ENCODE results near the gene FADS2.

Gene FADS2

DNA sequence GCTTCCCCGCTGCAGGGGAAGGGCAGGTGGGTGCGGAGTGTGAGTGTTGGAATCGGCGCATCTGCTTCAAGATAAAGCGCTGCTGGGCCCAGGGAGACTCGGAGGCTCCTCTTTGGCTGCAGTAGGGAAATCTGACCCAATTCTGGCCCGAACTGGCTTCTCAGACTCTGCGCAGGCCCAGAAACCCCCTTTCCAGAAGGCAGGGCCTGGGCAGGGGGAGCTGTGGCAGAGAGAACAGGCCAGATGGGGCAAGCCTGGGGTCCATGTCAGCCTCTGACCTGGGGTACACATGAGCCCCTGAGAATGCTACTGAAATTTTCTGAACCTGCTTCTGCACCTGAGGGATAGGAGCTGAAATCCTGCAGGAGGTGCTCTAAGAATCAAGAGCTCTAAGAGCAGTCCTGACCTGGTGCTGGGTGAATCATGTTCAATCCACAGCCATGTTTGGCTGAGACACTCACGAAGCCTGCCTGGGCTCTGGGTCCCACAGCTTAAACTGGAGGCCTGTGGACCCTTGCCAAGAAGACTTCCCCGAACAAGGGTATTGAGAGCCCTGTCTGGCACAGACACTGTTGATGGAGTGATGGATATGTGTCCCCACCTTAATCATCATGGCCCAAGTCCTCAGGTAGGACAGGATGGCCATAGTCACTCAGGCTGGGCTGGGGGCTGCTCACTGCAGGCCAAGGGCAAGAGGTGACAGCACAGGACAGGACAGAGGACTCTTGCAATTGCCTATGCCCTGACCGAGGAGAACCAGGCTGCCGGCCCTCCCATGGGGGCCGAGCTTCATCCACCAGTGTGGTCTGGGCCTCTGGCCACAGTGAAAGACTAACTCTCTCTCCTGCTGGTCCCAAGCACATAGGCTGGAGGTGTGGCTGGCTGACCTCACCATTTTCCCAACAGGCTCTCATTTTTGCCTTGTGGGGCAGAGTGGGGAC, 82.4 kb downstream of the FADS2 start:
- Mint-ChIP-seq H3K4me1 (peaks cover 47% of the 10 kb centered on the region), H3K4me3 (no peak overlapping the region), H3K27ac (no peak overlapping the region), H3K27me3 (ENCODE audit: low read depth, poor library complexity) (peaks cover 19% of the 10 kb centered on the region), H3K36me3 (ENCODE audit: low read depth) (no peaks in the 10 kb centered on the region), H3K9me3 (no peaks in the 10 kb centered on the region)
- TF ChIP-seq, protein P1, sequence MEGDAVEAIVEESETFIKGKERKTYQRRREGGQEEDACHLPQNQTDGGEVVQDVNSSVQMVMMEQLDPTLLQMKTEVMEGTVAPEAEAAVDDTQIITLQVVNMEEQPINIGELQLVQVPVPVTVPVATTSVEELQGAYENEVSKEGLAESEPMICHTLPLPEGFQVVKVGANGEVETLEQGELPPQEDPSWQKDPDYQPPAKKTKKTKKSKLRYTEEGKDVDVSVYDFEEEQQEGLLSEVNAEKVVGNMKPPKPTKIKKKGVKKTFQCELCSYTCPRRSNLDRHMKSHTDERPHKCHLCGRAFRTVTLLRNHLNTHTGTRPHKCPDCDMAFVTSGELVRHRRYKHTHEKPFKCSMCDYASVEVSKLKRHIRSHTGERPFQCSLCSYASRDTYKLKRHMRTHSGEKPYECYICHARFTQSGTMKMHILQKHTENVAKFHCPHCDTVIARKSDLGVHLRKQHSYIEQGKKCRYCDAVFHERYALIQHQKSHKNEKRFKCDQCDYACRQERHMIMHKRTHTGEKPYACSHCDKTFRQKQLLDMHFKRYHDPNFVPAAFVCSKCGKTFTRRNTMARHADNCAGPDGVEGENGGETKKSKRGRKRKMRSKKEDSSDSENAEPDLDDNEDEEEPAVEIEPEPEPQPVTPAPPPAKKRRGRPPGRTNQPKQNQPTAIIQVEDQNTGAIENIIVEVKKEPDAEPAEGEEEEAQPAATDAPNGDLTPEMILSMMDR (IDR thresholded peaks at IDR 0.05): no peak
- DNase-seq: no peak

DNA sequence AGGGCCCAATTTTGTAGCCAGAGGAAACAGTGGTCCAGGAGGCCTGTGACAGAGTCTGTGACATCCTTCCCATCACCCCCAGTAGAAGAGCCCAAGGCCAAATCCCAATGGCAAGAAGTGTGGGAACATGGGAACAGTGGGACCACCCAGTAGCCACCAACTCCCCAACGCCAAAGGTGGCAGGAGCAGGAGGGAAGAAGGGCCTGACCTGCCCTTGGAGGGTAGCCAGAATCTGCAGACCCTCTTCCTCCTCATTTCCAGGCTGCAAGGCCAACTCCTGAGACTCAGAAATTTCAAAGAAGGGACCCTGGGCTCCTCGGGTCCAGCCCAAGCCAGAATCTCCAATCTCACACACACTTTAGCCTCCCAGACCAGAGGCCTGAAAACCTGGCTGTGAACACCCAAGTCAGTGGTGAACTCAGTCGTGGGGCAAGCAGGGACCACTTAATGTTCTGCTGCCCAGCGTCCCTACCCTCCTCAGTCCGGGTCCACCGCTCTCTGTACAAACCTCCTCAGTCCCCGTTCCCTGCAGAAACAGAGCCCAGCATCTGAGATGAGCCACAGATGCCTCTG, 83.1 kb downstream of the FADS2 start:
- Mint-ChIP-seq H3K27me3 (ENCODE audit: low read depth, poor library complexity) (peaks cover 26% of the 10 kb centered on the region), H3K27ac (no peak overlapping the region), H3K9me3 (no peaks in the 10 kb centered on the region), H3K36me3 (ENCODE audit: low read depth) (no peaks in the 10 kb centered on the region), H3K4me1 (peaks cover 46% of the 10 kb centered on the region), H3K4me3 (no peak overlapping the region)
- TF ChIP-seq, protein P1 (IDR thresholded peaks at IDR 0.05): no peak
- no peak for DNase-seq

DNA sequence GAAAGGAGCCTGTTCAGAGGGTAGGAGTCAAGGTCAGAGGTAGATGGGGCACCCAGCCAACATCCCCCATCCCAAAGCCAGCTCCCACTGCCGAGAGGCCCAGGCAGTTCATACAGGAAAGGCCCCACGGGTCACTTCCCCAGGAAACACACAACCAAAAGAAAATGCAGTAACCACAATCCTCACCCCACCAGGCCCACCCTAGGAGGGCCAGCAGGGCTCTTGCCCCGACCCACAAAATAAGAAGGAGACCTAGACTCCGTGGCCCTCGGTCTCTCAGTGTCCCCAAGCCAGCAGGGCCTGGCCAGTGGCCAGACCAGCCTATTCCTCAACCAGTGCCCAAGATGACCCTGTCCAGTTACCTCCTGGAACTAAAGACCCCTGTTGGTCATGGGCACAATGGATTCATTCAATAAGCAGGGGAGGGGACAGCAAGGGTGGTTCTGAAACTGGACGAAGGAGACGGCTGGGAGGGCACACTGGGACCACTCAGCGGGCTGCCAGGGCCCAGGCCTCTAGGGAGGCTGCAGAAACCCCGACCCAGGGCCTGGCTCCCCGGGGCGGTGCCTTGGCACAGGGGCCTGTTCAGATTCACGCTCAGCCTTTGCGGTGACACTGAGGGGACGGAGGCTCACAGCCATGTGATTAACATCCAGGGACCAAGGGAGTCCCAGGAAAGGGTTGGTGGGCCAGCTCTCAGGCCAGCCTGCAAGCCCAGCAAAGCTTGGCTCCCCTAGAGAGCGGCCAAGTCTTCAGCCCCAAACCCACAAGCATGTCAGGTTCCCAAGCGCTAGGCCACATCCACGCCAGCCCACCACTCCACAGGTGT, 83.8 kb downstream of the FADS2 start:
- TF ChIP-seq, protein P1 (IDR thresholded peaks at IDR 0.05): no peak
- Mint-ChIP-seq H3K27me3 (ENCODE audit: low read depth, poor library complexity) (peaks cover 33% of the 10 kb centered on the region), H3K27ac (peak overlapping the region; percentile 37), H3K4me3 (no peak overlapping the region), H3K9me3 (no peaks in the 10 kb centered on the region), H3K36me3 (ENCODE audit: low read depth) (no peaks in the 10 kb centered on the region), H3K4me1 (peaks cover 52% of the 10 kb centered on the region)
- no peak for DNase-seq

DNA sequence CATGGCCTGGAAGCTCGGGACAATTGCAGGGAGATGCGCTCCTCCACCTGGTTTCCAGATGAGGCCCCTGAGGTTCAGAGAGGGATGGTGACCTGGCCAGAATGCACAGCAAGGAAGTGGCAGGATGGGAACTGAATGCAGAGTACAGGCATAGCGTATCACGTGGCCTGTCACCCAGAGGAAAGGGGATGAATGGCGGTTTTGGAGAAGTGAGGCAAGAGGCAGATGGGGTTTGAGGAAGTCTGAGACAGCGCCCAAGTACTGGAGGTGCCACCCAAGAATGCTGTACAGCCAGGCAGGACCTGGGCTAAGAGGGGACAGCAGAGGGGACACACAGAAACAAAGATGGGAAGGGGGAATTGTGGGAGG, 84.4 kb downstream of the FADS2 start:
- peaks cover 35% of the 10 kb centered on the region for H3K27me3 Mint-ChIP-seq (ENCODE audit: low read depth, poor library complexity)
- no peaks in the 10 kb centered on the region for H3K9me3 Mint-ChIP-seq
- no peaks in the 10 kb centered on the region for H3K36me3 Mint-ChIP-seq (ENCODE audit: low read depth)
- TF ChIP-seq, protein P1 (IDR thresholded peaks at IDR 0.05): no peak
- no peak overlapping the region for H3K4me3 Mint-ChIP-seq
- H3K4me1 Mint-ChIP-seq: peaks cover 50% of the 10 kb centered on the region
- DNase-seq: no peak
- H3K27ac Mint-ChIP-seq: no peak overlapping the region

DNA sequence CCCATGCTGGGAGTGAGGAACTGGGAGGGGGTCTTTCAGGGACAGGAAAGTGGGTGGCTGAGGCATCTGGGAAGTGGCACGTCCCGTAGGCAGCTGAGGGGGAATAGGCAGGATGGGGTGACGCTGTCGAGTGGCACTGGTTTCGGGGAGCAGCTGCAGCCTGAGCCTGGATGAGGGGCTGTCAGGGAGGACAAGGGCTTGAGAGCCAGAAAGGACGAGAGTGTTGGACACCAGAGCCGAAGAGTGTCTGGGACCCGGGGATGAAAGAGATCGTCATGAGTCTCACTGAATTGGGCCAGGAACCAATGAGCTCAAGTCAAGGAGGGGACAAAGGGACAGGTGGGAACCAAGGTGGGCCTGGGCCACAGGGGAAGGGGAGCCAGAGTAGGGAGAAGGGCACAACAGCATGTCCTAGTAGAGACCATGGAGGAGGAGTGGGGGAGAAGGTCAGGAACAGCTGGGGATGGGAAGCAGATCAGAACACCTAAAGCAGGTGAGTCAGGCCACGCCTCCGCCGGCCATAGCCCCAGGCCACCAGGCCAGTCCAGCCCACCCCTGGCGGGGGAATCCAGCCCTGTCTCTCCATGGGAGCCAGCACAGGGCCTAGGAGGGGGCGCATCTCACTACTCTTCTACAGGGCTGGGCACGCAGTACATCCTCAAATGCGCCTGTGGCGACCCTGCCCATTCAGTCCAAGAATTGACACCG, 85.0 kb downstream of the FADS2 start:
- H3K27ac Mint-ChIP-seq: no peak overlapping the region

More for the DNA sequence above, 85.0 kb downstream of the FADS2 start:
- Mint-ChIP-seq H3K4me1 (peaks cover 54% of the 10 kb centered on the region), H3K9me3 (no peaks in the 10 kb centered on the region), H3K4me3 (no peak overlapping the region), H3K27me3 (ENCODE audit: low read depth, poor library complexity) (peaks cover 41% of the 10 kb centered on the region), H3K36me3 (ENCODE audit: low read depth) (no peaks in the 10 kb centered on the region)
- TF ChIP-seq, protein P1 (IDR thresholded peaks at IDR 0.05): no peak
- no peak for DNase-seq
